Osteoblast (primary cell): ENCODE measurements around the gene PTTG1. TPM values are rescaled to one million over a fixed set of nuclear protein-coding genes. Genes with fewer than 3 reads are reported as not detected.

Experiments used
- DNase-seq: peaks from one replicate; pipeline ENCODE4 v3.0.0; 2011; ENCODE audit warnings: low spot score, mixed read lengths; ENCODE audit not compliant: insufficient read length; ENCODE audit errors: missing footprints
- H2AFZ ChIP-seq: 2 replicates; pipeline ENCODE4 v1.6.0; 2011; ENCODE audit warnings: mild to moderate bottlenecking, low read length
- H3K27ac ChIP-seq: 2 replicates; pipeline ENCODE4 v1.5.1; 2011; ENCODE audit warnings: mild to moderate bottlenecking, low read depth, low read length, moderate library complexity
- H3K27me3 ChIP-seq: 2 replicates; pipeline ENCODE4 v1.6.0; 2012; ENCODE audit warnings: mild to moderate bottlenecking, control low read depth, inconsistent platforms, low read length, moderate library complexity; ENCODE audit not compliant: insufficient read depth
- H3K36me3 ChIP-seq: 2 replicates; pipeline ENCODE4 v1.5.1; 2011; ENCODE audit warnings: mild to moderate bottlenecking, low read length, control low read depth, moderate library complexity; ENCODE audit not compliant: insufficient read depth
- H3K4me1 ChIP-seq: 2 replicates; pipeline ENCODE4 v1.5.1; 2011; ENCODE audit warnings: mild to moderate bottlenecking, low read length, control low read depth, moderate library complexity; ENCODE audit not compliant: insufficient read depth
- H3K4me2 ChIP-seq: 2 replicates; pipeline ENCODE4 v1.6.0; 2011; ENCODE audit warnings: mild to moderate bottlenecking, low read length; ENCODE audit not compliant: insufficient read depth
- H3K4me3 ChIP-seq: fragments of 200-600 bp; sonication (generic); 3 replicates; pipeline ENCODE4 v1.5.1; 2012; ENCODE audit warnings: mild to moderate bottlenecking, low read length, inconsistent platforms; ENCODE audit not compliant: insufficient read depth
- H3K79me2 ChIP-seq: 2 replicates; pipeline ENCODE4 v1.6.0; 2012; ENCODE audit warnings: mild to moderate bottlenecking, low read length, control low read depth, inconsistent platforms; ENCODE audit not compliant: insufficient read depth
- H3K9me3 ChIP-seq: 2 replicates; pipeline ENCODE4 v1.5.1; 2011; ENCODE audit warnings: low read depth, low read length, control low read depth
- H4K20me1 ChIP-seq: 2 replicates; pipeline ENCODE4 v1.6.0; 2012; ENCODE audit warnings: mild to moderate bottlenecking, low read length, control low read depth; ENCODE audit not compliant: insufficient read depth
- CTCF ChIP-seq: IDR thresholded peaks from 2 replicates; pipeline ENCODE4 v1.5.1; 2011; ENCODE audit warnings: mild to moderate bottlenecking, low read depth, low read length, moderate library complexity; ENCODE audit errors: extremely low read depth
- total RNA-seq: library from RNA; depleted of rRNA; stranded (reverse); fragments of >200 nt; gene quantifications from 2 replicates; pipeline ENCODE4 v1.2.3, GENCODE V29; 2012

PTTG1 gene
- total RNA-seq, 1 donor = 41.3 TPM

- Histone ChIP-seq H3K27ac (no peak overlapping the region), H3K79me2 (no peaks in the 10 kb centered on the region), H3K4me3 (no peak overlapping the region), H3K36me3 (no peaks in the 10 kb centered on the region), H3K4me2 (no peak overlapping the region), H3K9me3 (no peaks in the 10 kb centered on the region), H3K4me1 (no peaks in the 10 kb centered on the region), H2AFZ (no peak overlapping the region), H4K20me1 (no peaks in the 10 kb centered on the region), H3K27me3 (peaks cover 18% of the 10 kb centered on the region)
- DNase-seq = no peak
- no peak for TF ChIP-seq CTCF
Measured at GRCh38 chr5:160452036-160452435, 30.4 kb downstream of the PTTG1 start.

- H3K9me3 ChIP-seq = no peaks in the 10 kb centered on the region
- no peak overlapping the region for H3K27ac ChIP-seq
- DNase-seq = no peak
- no peak for TF ChIP-seq CTCF
- H3K4me2 ChIP-seq = no peak overlapping the region
- no peaks in the 10 kb centered on the region for H4K20me1 ChIP-seq
- peak overlapping the region; percentile 44 for H2AFZ ChIP-seq
- no peaks in the 10 kb centered on the region for H3K36me3 ChIP-seq
- H3K4me1 ChIP-seq = no peaks in the 10 kb centered on the region
- no peaks in the 10 kb centered on the region for H3K79me2 ChIP-seq
- H3K27me3 ChIP-seq = peaks cover 18% of the 10 kb centered on the region
- no peak overlapping the region for H3K4me3 ChIP-seq
Measured at GRCh38 chr5:160452795-160453194, 31.1 kb downstream of the PTTG1 start.

GRCh38 chr5:160453751-160454150 lies 32.1 kb downstream of the PTTG1 start:
- Histone ChIP-seq H3K9me3 (no peaks in the 10 kb centered on the region), H3K4me1 (no peaks in the 10 kb centered on the region), H3K36me3 (no peaks in the 10 kb centered on the region), H3K4me3 (no peak overlapping the region), H2AFZ (no peak overlapping the region), H3K79me2 (no peaks in the 10 kb centered on the region), H3K27ac (no peak overlapping the region), H4K20me1 (no peaks in the 10 kb centered on the region), H3K4me2 (no peak overlapping the region), H3K27me3 (peaks cover 18% of the 10 kb centered on the region)
- no peak for TF ChIP-seq CTCF
- DNase-seq = no peak

- H3K79me2 ChIP-seq = no peaks in the 10 kb centered on the region
- no peak overlapping the region for H3K27ac ChIP-seq
- H3K4me2 ChIP-seq = no peak overlapping the region
- H2AFZ ChIP-seq = no peak overlapping the region
- no peak for TF ChIP-seq CTCF
- H4K20me1 ChIP-seq = no peaks in the 10 kb centered on the region
- peaks cover 6% of the 10 kb centered on the region for H3K4me1 ChIP-seq
- no peaks in the 10 kb centered on the region for H3K9me3 ChIP-seq
- no peaks in the 10 kb centered on the region for H3K36me3 ChIP-seq
- DNase-seq = no peak
- H3K4me3 ChIP-seq = no peak overlapping the region
- peaks cover 18% of the 10 kb centered on the region for H3K27me3 ChIP-seq
Measured at GRCh38 chr5:160455600-160455999, 33.9 kb downstream of the PTTG1 start.
